HG03066 (cell line): Measurements from ENCODE around the gene CLINT1.

Experiments
- ATAC-seq: cut with Tn5 transposase; IDR thresholded peaks from one replicate; pipeline ENCODE4 v1.9.1; 2021; ENCODE audit warnings: low read depth; ENCODE audit not compliant: unreplicated experiment

The CLINT1 gene

GRCh38 chr5:157821822-157822622, 36.9 kb downstream of the CLINT1 start:
- ATAC-seq, result no peak

GRCh38 chr5:157821405-157821804, 37.5 kb downstream of the CLINT1 start:
- ATAC-seq, result no peak

GRCh38 chr5:157820593-157821252, 38.2 kb downstream of the CLINT1 start:
- no peak for ATAC-seq

GRCh38 chr5:157819502-157820115, 39.3 kb downstream of the CLINT1 start:
- ATAC-seq, result no peak

- ATAC-seq, result no peak
Observed at GRCh38 chr5:157818368-157818767, 40.6 kb downstream of the CLINT1 start.

GRCh38 chr5:157817928-157818327, 41.0 kb downstream of the CLINT1 start:
- no peak for ATAC-seq

GRCh38 chr5:157817387-157817702, 41.6 kb downstream of the CLINT1 start:
- ATAC-seq, result no peak

GRCh38 chr5:157816682-157817386, 42.1 kb downstream of the CLINT1 start:
- ATAC-seq, result no peak

GRCh38 chr5:157812086-157812485, 46.9 kb downstream of the CLINT1 start:
- no peak for ATAC-seq

- no peak for ATAC-seq
Observed at GRCh38 chr5:157808043-157808442, 50.9 kb downstream of the CLINT1 start.

GRCh38 chr5:157802736-157803135, 56.2 kb downstream of the CLINT1 start:
- ATAC-seq, result no peak

- no peak for ATAC-seq
Observed at GRCh38 chr5:157800137-157800536, 58.8 kb downstream of the CLINT1 start.

GRCh38 chr5:157799578-157799977, 59.4 kb downstream of the CLINT1 start:
- ATAC-seq, result no peak

GRCh38 chr5:157793301-157793700, 65.6 kb downstream of the CLINT1 start:
- ATAC-seq, result no peak

- no peak for ATAC-seq
Observed at GRCh38 chr5:157785801-157786200, 73.1 kb downstream of the CLINT1 start.

- ATAC-seq, result no peak
Observed at GRCh38 chr5:157779221-157779620, 79.7 kb downstream of the CLINT1 start.

- no peak for ATAC-seq
Observed at GRCh38 chr5:157778121-157778805, 80.7 kb downstream of the CLINT1 start.

- no peak for ATAC-seq
Observed at GRCh38 chr5:157772127-157772526, 86.8 kb downstream of the CLINT1 start.

GRCh38 chr5:157770665-157771064, 88.3 kb downstream of the CLINT1 start:
- ATAC-seq, result no peak

- no peak for ATAC-seq
Observed at GRCh38 chr5:157767689-157768088, 91.3 kb downstream of the CLINT1 start.

- no peak for ATAC-seq
Observed at GRCh38 chr5:157766902-157767301, 92.0 kb downstream of the CLINT1 start.
